ENCODE results near the gene EOLA2. TPM values are rescaled to one million over a fixed set of nuclear protein-coding genes. Genes with fewer than 3 reads are reported as not detected.
A peak's percentile ranks its signal among the peaks of the same experiment; 100 is the strongest.
"Not testable (repeated sequence)": the region's sequence is repeated elsewhere in the genome, so short reads cannot be mapped to it uniquely, and the experiment has no call there.

EOLA2 gene
- total and polyA plus RNA-seq, 2 of the 8 experiments (the other 6 are each of a cell fraction or from before 2014, with no cell fraction given): 19.0 to 22.5 TPM

GRCh38 chrX:149933547-149933946 lies 4.7 kb downstream of the EOLA2 start:
- CTCF ChIA-PET (ENCODE audit: partially characterized antibody); H2AK5ac ChIP-seq (ENCODE audit: low read depth, low read length); H3K27ac ChIP-seq (ENCODE audit: low read depth, low read length); H4K91ac ChIP-seq (replicated peaks; ENCODE audit: insufficient read length, low read length); H3K56ac ChIP-seq (replicated peaks; ENCODE audit: insufficient read length, low read depth, low read length); H3K36me3 ChIP-seq (ENCODE audit: control insufficient read depth in 2 of 4, insufficient read depth in 4 of 4, low read length in 3 of 4); H3K4me2 ChIP-seq (ENCODE audit: insufficient read depth in 1 of 2, low read depth in 2 of 2, low read length in 2 of 2); H3K4ac ChIP-seq (replicated peaks; ENCODE audit: insufficient read length, low read depth, low read length); H3K23ac ChIP-seq (ENCODE audit: insufficient read length); H3K14ac ChIP-seq (ENCODE audit: insufficient read length); H2BK5ac ChIP-seq (ENCODE audit: low read depth, low read length); H2BK12ac ChIP-seq (ENCODE audit: low read depth, low read length); H4K5ac ChIP-seq (ENCODE audit: insufficient read length, low read depth, low read length); H2BK120ac ChIP-seq (replicated peaks; ENCODE audit: low read depth, low read length); H2BK20ac ChIP-seq (ENCODE audit: low read length); H3K23me2 ChIP-seq (ENCODE audit: low read depth, low read length); H4K8ac ChIP-seq (ENCODE audit: extremely low read depth, insufficient read depth, low read length); H3K9ac ChIP-seq (replicated peaks in 1 of 4; ENCODE audit: extremely low read depth in 1 of 4, low read depth in 3 of 4, low read length in 3 of 4); H3K9me3 ChIP-seq (ENCODE audit: insufficient read depth in 2 of 2, low read depth in 1 of 2, low read length in 1 of 2); H3K79me2 ChIP-seq (ENCODE audit: control insufficient read depth in 1 of 2, insufficient read depth in 2 of 2, low read length in 2 of 2); H3K4me1 ChIP-seq (replicated peaks in 1 of 4; ENCODE audit: control insufficient read depth in 3 of 4, insufficient read depth in 4 of 4, low read length in 3 of 4); H4K20me1 ChIP-seq (replicated peaks in 1 of 2; ENCODE audit: control insufficient read depth in 1 of 2, insufficient read depth in 2 of 2, low read length in 2 of 2); POLR2A ChIA-PET (ENCODE audit: partially characterized antibody); H3K27me3 ChIP-seq (replicated peaks in 1 of 4; ENCODE audit: control insufficient read depth in 3 of 4, extremely low read depth in 1 of 4, insufficient read depth in 3 of 4, low read length in 3 of 4); DNase-seq (ENCODE audit: low read depth in 1 of 2, low spot score in 2 of 2); H3K4me3 ChIP-seq (ENCODE audit: extremely low read depth in 1 of 4, insufficient read depth in 2 of 4, low read depth in 3 of 4, low read length in 4 of 4); H2AFZ ChIP-seq (ENCODE audit: low read length); H2BK15ac ChIP-seq (ENCODE audit: low read length); H3K79me1 ChIP-seq (ENCODE audit: low read depth, low read length); H3K18ac ChIP-seq (ENCODE audit: extremely low read depth, low read length): not testable (repeated sequence)
- no CpG with 5 or more reads among the region's 21 CpGs for WGBS, 2 experiments (ENCODE audit: extremely low coverage in 1 of 2, insufficient coverage in 1 of 2, insufficient read length in 1 of 2, insufficient replicate concordance in 2 of 2, low coverage in 1 of 2, low lambda C conversion rate in 2 of 2, missing lambda C conversion rate in 1 of 2)
- peak; percentile 96 for FAIRE-seq
- TF ChIP-seq RAD21 (IDR thresholded peaks at IDR 0.05 in 1 of 2, conservative IDR thresholded peaks at IDR 0.05 in 1 of 2; ENCODE audit: low read depth in 2 of 2, low read length in 2 of 2) (peak; percentile 1 to 16; a peak in 1 of 4 replicates), CTCF (IDR thresholded peaks at IDR 0.05; ENCODE audit: control extremely low read depth in 1 of 3, insufficient read depth in 1 of 3, low read depth in 1 of 3, low read length in 3 of 3) (peak; percentile 5 to 20 (median 13); a peak in 3 of 4 replicates)
